HCT116 (cell line): ENCODE measurements around the gene DIS3L2. TPM values are rescaled to one million over a fixed set of nuclear protein-coding genes. Genes with fewer than 3 reads are reported as not detected.

Source experiments
- ATAC-seq: fragments of 200-7000 bp; cut with Tn5 transposase; 2 replicates; pipeline ENCODE4 v1.9.1; 2020; ENCODE audit warnings: mild to moderate bottlenecking, moderate library complexity
- BruUV-seq: library from RNA; stranded (reverse); fragments of 400-500 nt; replicated peaks from 2 replicates; lab custom pipeline; 2021; lab: Mats Ljungman, UMichigan
- CTCF ChIA-PET: fragments of 300-600 bp; sonication (Branson Sonifier 250); formaldehyde crosslinking; loops from one replicate; lab custom pipeline; 2021; ENCODE audit warnings: antibody characterized with exemption; lab: Charles Lee
- POLR2A ChIA-PET: fragments of 300-600, 350-600 bp; sonication (Branson Sonifier 250); formaldehyde crosslinking; loops from one replicate; lab custom pipeline; 2021; ENCODE audit warnings: antibody characterized with exemption; lab: Charles Lee
- RAD21 ChIA-PET, 2 experiments: fragments of 300-600 bp; sonication (Branson Sonifier 250); formaldehyde crosslinking; loops; one replicate each; lab custom pipeline; 2023; ENCODE audit warnings: low total read pairs in 2 of 2; ENCODE audit not compliant: uncharacterized antibody in 2 of 2, unreplicated experiment in 2 of 2, low non-redundant PET in 1 of 2; lab: Charles Lee
- DNase-seq: peaks from one replicate; pipeline ENCODE4 v3.0.0-alpha.2; 2010; ENCODE audit warnings: low read depth, low spot score
- H2AFZ ChIP-seq: fragments of 200-600 bp; shearing (Covaris generic), sonication (generic); 2 replicates; pipeline ENCODE4 v1.6.1; 2017; ENCODE audit warnings: low read depth, mixed run types, mixed read lengths, antibody characterized with exemption, low read length; ENCODE audit not compliant: poor library complexity, severe bottlenecking
- H3K27ac ChIP-seq: 2 replicates; pipeline ENCODE4 v1.5.1; 2012; ENCODE audit warnings: low read depth, low read length
- H3K27me3 ChIP-seq: fragments of 200-600 bp; sonication (generic); 2 replicates; pipeline ENCODE4 v1.6.1; 2016; ENCODE audit warnings: mixed run types, low read length, mixed read lengths; ENCODE audit not compliant: insufficient read depth
- H3K36me3 ChIP-seq, 2 experiments: fragments of 200-500 bp in 1 of 2; fragments of 200-600 bp in 1 of 2; sonication (Bioruptor generic) in 1 of 2; sonication (generic) in 1 of 2; 2 replicates each; pipeline versions ENCODE4 v1.5.1 to v1.6.1; 2014 to 2016; ENCODE audit warnings: low read length in 2 of 2, inconsistent platforms in 1 of 2, mixed read lengths in 1 of 2, mixed run types in 1 of 2; ENCODE audit not compliant: insufficient read depth in 2 of 2, control insufficient read depth in 1 of 2
- H3K4me1 ChIP-seq, 2 experiments: fragments of 200-600 bp in 1 of 2; sonication (generic) in 1 of 2; 2 replicates each; pipeline versions ENCODE4 v1.5.1 to v1.6.1; 2012 to 2017; ENCODE audit warnings: low read length in 2 of 2, inconsistent platforms in 1 of 2, mild to moderate bottlenecking in 1 of 2, mixed read lengths in 1 of 2, mixed run types in 1 of 2, moderate library complexity in 1 of 2; ENCODE audit not compliant: insufficient read depth in 2 of 2, control insufficient read depth in 1 of 2
- H3K4me2 ChIP-seq: fragments of 200-600 bp; sonication (generic); 2 replicates; pipeline ENCODE4 v1.6.1; 2017; ENCODE audit warnings: mixed run types, low read length, mixed read lengths
- H3K4me3 ChIP-seq, 2 experiments: fragments of 200-600 bp in 1 of 2; sonication (generic) in 1 of 2; replicated peaks in 1 of 2; 2 replicates each; pipeline ENCODE4 v1.5.1; 2011 to 2016; ENCODE audit warnings: low read length in 2 of 2, control low read depth in 1 of 2, low read depth in 1 of 2, mild to moderate bottlenecking in 1 of 2, mixed read lengths in 1 of 2, mixed run types in 1 of 2
- H3K79me2 ChIP-seq: fragments of 200-600 bp; sonication (generic); 2 replicates; pipeline ENCODE4 v1.6.1; 2017; ENCODE audit warnings: mild to moderate bottlenecking, mixed run types, low read length, moderate library complexity, mixed read lengths; ENCODE audit not compliant: insufficient read depth
- H3K9ac ChIP-seq: fragments of 200-600 bp; sonication (generic); 2 replicates; pipeline ENCODE4 v1.6.1; 2016; ENCODE audit warnings: low read length, mixed read lengths
- H3K9me2 ChIP-seq: fragments of 200-600 bp; sonication (generic), shearing (Covaris generic); 2 replicates; pipeline ENCODE4 v1.6.1; 2017; ENCODE audit warnings: mixed run types, mild to moderate bottlenecking, moderate library complexity; ENCODE audit not compliant: insufficient read depth
- H3K9me3 ChIP-seq, 2 experiments: fragments of 200-500 bp in 1 of 2; fragments of 200-600 bp in 1 of 2; sonication (Bioruptor generic) in 1 of 2; sonication (generic) in 1 of 2; 2 replicates each; pipeline ENCODE4 v1.6.1; 2014 to 2017; ENCODE audit warnings: low read length in 2 of 2, mixed read lengths in 2 of 2, inconsistent platforms in 1 of 2, low read depth in 1 of 2, mild to moderate bottlenecking in 1 of 2, mixed run types in 1 of 2, moderate library complexity in 1 of 2; ENCODE audit not compliant: control insufficient read depth in 1 of 2, insufficient read depth in 1 of 2
- H4K20me1 ChIP-seq: fragments of 200-600 bp; sonication (generic), shearing (Covaris generic); 2 replicates; pipeline ENCODE4 v1.6.1; 2017; ENCODE audit warnings: mixed run types, mild to moderate bottlenecking, moderate library complexity; ENCODE audit not compliant: insufficient read depth
- CBX3 ChIP-seq: IDR thresholded peaks from 2 replicates; pipeline ENCODE4 v1.6.1; 2012; ENCODE audit warnings: low read depth
- ELF1 ChIP-seq: IDR thresholded peaks from 2 replicates; pipeline ENCODE4 v1.6.1; 2012; ENCODE audit warnings: low read depth, borderline replicate concordance
- EZH2phosphoT487 ChIP-seq: fragments of 200-600 bp; IDR thresholded peaks from 2 replicates; pipeline ENCODE4 v1.6.1; 2018; ENCODE audit warnings: antibody characterized with exemption, borderline replicate concordance
- MAX ChIP-seq: IDR thresholded peaks from 2 replicates; pipeline ENCODE4 v1.6.1; 2012
- POLR2AphosphoS5 ChIP-seq: IDR thresholded peaks from 2 replicates; pipeline ENCODE4 v1.6.1; 2011; ENCODE audit warnings: mild to moderate bottlenecking, low read depth, low read length, moderate library complexity
- RAD21 ChIP-seq: IDR thresholded peaks from 2 replicates; pipeline ENCODE4 v1.6.1; 2012; ENCODE audit warnings: low read depth, mild to moderate bottlenecking
- SP1 ChIP-seq: IDR thresholded peaks from 2 replicates; pipeline ENCODE4 v1.6.1; 2012; ENCODE audit warnings: low read depth
- YY1 ChIP-seq: IDR thresholded peaks from 2 replicates; pipeline ENCODE4 v1.6.1; 2011; ENCODE audit warnings: low read length, low read depth, moderate library complexity, mild to moderate bottlenecking; ENCODE audit not compliant: insufficient replicate concordance; ENCODE audit errors: extremely low read depth
- ZBTB33 ChIP-seq: IDR thresholded peaks from 2 replicates; pipeline ENCODE4 v1.6.1; 2011; ENCODE audit warnings: mild to moderate bottlenecking, low read length, moderate library complexity; ENCODE audit not compliant: insufficient replicate concordance; ENCODE audit errors: extremely low read depth
- ZFX ChIP-seq: fragments of 450-650 bp; IDR thresholded peaks from 2 replicates; pipeline ENCODE4 v1.6.1; 2017
- ZNF274 ChIP-seq: fragments of 200-500 bp; sonication (Bioruptor generic); IDR thresholded peaks from 2 replicates; pipeline ENCODE4 v1.6.1; 2014; ENCODE audit warnings: mild to moderate bottlenecking, low read depth, low read length, inconsistent platforms
- intact Hi-C: fragments of 100-400 bp; cut with micrococcal nuclease; formaldehyde crosslinking; loops from 2 replicates; pipeline ENCODE4 v1.10.0; 2022
- total RNA-seq: library from RNA; stranded (reverse); gene quantifications from one replicate; pipeline ENCODE4 v1.2.1, GENCODE V29; 2021; ENCODE audit not compliant: unreplicated experiment

Gene DIS3L2
- total RNA-seq, 1 experiment from 2014 or later: 42.5 TPM

GRCh38 chr2:232213176-232213575 is 251.7 kb downstream of the DIS3L2 start:
- H3K79me2 ChIP-seq: no peaks in the 10 kb centered on the region
- no peaks in the 10 kb centered on the region for H3K9me2 ChIP-seq
- intact Hi-C loops: no loop called here
- H2AFZ ChIP-seq: no peak overlapping the region
- no peak for DNase-seq
- no peaks in the 10 kb centered on the region for H3K9me3 ChIP-seq
- H3K27me3 ChIP-seq: no peaks in the 10 kb centered on the region
- no peaks in the 10 kb centered on the region for H4K20me1 ChIP-seq
- no peak overlapping the region for H3K4me2 ChIP-seq
- 0 out of 4 replicates have a peak, but pooled peaks cover 0 to 4% of the 10 kb centered on the region in 2 experiments for H3K36me3 ChIP-seq
- no peak overlapping the region for H3K9ac ChIP-seq
- no peak overlapping the region for H3K27ac ChIP-seq
- TF ChIP-seq POLR2AphosphoS5 (no peak), RAD21 (no peak), CBX3 (no peak), YY1 (no peak), ZFX (no peak), ZBTB33 (no peak), EZH2phosphoT487 (no peak), MAX (no peak), ELF1 (no peak), SP1 (no peak), ZNF274 (no peak)
- no peaks in the 10 kb centered on the region for H3K4me1 ChIP-seq
- BruUV-seq: no TSS peak
- no peak overlapping the region for H3K4me3 ChIP-seq
- ChIA-PET RAD21 (no interaction called here), POLR2A (no interaction called here), CTCF (no interaction called here)
- ATAC-seq: no peak
